SHP77 treated with DMSO at 0.1 percent for 48 hours (cell line): Measurements from ENCODE around the gene CDH23.

Experiments used
- DNase-seq: peaks from one replicate; lab custom pipeline; 2025; lab: John Stamatoyannopoulos, UW

The CDH23 gene

DNA sequence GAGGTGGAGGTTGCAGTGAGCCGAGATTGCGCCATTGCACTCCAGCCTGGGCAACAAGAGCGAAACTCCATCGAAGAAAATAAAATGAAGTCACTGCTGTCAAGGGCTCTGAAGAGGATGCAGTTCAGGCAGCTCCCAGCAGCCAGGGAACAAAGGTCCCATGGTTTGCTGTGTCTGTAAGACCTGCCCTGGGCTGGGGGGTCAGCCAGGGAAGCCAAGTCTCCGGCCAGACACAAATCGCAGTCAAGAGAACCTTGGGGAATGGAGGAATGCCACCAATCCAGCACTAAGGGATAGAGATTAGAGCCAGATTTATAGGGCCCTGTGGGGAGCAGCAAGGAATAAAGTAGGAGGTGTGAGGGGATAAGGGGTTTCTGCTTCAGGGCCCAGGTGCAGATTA is 405.5 kb downstream of the CDH23 start:
- DNase-seq: no peak

DNA sequence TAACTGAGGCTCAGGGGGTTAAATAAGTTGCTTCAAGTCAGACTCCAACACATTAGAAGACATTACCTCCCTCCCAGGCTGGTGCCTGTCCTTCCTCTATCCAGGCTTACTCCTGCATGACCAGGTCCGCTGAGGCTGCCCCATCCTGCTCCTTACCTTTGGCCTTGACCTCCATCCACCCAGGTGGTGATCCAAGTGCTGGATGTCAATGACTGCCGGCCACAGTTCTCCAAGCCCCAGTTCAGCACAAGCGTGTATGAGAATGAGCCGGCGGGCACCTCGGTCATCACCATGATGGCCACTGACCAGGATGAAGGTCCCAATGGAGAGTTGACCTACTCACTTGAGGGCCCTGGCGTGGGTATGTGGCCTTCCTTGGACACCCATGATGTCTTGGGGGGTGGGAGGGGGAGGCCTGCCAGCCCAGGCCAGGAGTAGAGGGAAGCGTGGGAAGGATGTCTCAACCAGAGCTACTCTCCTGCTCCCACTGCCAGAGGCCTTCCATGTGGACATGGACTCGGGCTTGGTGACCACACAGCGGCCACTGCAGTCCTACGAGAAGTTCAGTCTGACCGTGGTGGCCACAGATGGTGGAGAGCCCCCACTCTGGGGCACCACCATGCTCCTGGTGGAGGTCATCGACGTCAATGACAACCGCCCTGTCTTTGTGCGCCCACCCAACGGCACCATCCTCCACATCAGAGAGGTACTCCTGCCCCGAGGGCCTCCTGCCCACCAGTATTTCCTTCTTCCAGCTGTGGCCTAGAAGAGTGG is 406.2 kb downstream of the CDH23 start:
- no peak for DNase-seq

DNA sequence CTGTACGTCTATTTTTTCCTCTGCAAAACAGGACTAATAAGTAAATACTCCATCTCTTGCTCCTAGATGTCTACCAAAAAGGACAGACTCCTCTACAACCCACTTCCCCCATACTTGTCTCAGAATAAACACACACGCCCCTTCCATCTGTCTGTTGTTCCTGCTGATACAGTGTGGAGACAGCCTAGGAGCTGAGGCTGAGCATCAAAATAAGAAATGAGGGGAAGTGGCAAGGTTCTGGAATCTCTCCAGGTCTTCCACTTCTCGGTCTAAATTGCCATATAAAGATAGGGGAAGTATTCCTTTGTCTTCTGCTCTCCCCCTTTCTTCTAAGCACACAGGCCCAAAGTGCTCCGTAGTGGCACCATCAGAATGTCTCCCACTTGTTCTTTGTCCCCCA is 407.4 kb downstream of the CDH23 start:
- no peak for DNase-seq

DNA sequence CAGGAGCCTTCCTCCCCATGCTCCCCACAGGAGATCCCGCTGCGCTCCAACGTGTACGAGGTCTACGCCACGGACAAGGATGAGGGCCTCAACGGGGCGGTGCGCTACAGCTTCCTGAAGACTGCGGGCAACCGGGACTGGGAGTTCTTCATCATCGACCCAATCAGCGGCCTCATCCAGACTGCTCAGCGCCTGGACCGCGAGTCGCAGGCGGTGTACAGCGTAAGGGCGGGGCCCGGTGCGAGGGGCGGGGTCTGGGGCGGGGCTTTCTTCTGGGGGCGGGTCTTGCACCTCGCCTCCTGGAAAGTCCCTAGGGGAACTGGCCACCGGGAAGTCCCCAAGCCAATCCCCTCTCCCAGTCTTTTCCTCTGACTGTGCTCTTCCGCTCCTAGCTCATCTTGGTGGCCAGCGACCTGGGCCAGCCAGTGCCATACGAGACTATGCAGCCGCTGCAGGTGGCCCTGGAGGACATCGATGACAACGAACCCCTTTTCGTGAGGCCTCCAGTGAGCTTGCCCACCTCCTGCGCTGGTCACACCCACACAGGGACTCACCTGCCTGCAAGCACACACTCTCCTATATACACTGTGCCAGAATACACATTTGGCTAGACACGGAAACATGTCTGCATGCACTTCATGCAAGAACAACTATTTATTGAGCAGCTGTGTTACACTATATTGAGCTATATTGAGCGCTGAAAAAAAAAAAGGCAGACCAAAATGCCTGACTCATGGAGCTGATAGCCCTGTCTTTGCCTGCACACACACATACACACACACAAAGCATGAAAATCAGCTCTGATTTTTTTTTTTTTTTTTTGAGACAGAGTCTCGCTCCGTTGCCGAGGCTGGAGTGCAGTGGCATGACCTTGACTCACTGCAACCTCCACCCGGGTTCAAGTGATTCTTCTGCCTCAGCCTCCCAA is 409.3 kb downstream of the CDH23 start:
- no peak for DNase-seq

DNA sequence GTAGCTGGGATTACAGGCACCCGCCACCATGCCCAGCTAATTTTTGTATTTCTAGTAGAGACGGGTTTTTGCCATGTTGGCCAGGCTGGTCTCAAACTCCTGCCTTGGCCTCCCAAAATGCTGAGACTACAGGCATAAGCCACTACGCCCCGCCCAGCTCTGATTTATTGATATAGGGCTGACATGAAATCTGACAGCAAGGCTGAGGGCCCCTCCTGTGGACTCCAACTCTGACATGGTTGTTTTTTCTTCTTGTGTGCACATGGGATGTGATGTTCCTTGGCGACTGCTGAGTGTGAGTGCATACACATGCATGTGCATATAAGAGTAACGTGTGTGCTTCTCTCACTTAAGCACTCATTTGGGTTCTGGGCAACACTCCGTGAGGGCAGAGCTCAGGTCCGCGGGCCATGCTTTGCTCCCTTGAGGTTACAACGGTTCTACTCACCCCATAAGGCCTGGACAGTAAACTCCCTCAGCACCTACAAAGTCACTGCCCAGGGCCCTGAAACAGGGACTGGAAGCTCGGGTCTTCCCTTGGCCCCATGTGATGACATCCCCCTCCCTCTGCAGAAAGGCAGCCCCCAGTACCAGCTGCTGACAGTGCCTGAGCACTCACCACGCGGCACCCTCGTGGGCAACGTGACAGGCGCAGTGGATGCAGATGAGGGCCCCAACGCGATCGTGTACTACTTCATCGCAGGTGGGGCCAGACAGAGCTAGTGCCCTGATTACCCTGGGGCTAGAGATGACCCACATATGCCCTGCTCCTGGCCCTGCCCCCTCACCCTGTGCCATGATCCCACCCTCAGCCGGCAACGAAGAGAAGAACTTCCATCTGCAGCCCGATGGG is 410.2 kb downstream of the CDH23 start:
- DNase-seq: no peak

DNA sequence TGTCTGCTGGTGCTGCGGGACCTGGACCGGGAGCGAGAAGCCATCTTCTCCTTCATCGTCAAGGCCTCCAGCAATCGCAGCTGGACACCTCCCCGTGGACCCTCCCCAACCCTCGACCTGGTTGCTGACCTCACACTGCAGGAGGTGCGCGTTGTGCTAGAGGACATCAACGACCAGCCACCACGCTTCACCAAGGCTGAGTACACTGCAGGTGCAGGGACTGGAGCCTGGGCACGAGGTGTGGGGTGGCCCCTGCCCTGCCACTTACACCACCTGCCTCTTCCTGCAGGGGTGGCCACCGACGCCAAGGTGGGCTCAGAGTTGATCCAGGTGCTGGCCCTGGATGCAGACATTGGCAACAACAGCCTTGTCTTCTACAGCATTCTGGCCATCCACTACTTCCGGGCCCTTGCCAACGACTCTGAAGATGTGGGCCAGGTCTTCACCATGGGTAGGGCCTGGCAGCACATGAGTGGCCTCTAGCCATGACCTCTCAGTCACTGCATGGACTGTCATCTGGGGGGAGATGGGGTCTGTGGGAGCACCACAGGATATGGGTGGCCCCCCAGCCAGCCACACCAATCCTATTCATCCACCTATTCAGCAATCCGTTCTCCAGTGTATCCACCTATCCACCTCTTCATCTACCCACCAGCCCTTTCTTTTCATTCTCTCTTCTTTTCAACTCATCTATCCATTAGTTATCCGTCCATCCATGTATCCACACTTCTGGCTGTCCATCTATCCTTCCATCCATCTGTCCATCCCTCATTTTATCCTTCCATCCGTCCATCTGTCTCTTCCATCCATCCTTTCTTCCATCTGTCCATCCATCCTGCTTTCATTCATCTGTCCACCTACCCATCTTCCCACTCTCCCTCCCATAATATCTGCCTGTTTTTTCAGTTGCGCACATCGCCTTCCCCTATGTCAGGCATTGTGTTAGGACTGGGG is 411.1 kb downstream of the CDH23 start:
- no peak for DNase-seq

DNA sequence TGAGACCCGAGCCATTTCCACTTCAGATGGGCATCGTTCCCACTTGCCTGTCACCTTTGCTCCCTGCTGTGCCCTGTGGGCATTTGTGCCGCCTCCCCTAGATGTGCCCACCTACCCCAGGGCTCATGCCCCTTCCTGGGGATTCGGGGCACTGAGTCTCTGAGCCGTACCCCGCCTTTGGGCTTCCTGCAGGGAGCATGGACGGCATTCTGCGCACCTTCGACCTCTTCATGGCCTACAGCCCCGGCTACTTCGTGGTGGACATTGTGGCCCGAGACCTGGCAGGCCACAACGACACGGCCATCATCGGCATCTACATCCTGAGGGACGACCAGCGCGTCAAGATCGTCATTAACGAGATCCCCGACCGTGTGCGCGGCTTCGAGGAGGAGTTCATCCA is 412.9 kb downstream of the CDH23 start:
- DNase-seq: no peak

DNA sequence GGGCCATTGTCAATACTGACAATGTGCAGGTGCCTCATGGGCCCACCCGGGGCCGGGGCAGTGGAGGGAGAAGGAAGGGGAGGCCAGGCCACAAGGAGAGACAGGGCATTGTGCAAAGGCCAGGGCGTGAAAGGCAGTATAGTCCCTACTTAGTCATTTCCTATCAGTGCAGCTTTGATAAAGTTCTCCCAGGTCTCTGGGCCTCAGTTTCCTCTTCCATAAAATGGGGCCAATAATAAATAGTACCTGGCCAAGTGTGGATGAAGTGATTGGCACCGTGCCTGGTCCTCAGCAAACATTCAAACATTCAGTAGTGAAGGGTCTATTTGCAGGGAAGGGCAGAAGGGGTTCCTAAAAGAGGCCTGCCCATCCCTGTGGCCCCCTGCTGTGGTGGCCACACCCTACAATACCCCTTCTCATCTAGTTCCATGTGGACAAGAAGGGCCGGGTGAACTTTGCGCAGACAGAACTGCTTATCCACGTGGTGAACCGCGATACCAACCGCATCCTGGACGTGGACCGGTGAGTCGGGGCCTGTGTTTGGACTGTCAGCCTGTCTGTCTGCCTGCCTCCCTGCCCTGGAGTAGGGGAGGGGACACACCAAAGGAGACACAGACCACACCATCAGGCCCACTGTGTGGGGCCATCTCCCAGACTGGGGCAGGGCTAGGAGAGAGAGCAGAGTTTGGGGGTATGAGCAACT is 413.5 kb downstream of the CDH23 start:
- no peak for DNase-seq

DNA sequence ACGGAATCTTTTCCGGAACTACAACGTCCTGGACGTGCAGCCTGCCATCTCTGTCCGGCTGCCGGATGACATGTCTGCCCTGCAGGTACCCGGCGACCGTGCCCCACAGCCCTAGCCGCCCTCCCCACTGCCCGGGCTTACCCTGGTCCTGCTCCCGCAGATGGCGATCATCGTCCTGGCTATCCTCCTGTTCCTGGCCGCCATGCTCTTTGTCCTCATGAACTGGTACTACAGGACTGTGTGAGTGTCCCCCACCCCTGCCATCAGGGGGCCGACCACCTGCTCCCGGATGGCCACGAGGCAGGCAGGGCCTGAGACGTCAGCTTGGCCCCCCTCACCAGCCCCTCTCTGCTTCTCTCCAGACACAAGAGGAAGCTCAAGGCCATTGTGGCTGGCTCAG is 414.6 kb downstream of the CDH23 start:
- DNase-seq: no peak

DNA sequence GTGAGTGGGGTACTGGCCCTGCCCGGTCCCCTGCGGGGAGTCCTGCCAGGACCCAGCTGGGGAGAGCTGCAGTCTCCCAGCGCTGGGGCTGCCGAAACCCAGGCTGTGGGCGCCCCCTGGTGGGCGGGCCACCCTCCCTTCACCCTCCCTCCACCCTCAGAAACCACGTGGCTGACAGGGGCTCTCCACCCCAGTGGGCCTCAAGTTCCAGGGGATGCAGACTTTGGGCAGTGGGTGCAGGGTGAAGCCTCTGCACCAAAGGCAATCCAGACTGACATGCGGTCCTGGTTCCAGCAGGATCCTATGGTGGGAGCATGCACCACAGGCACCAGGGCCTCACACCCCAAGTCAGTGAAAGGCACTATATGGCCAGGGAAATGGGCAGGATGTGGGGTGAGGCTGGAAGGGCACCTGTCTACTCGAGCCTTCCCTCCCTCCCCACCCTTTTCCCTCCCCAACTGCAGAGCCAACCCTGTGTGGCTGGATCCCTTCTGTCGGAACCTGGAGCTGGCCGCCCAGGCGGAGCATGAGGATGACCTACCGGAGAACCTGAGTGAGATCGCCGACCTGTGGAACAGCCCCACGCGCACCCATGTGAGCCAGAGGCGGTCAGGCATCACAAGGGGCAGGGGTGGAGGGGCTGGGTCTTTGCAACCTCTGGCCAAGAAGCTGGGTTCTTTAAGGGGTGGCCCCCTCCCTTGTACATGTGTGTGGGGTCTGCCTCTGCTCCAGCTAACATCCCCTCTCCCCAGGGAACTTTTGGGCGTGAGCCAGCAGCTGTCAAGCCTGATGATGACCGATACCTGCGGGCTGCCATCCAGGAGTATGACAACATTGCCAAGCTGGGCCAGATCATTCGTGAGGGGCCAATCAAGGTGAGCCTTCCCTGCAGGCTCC is 415.5 kb downstream of the CDH23 start:
- no peak for DNase-seq

DNA sequence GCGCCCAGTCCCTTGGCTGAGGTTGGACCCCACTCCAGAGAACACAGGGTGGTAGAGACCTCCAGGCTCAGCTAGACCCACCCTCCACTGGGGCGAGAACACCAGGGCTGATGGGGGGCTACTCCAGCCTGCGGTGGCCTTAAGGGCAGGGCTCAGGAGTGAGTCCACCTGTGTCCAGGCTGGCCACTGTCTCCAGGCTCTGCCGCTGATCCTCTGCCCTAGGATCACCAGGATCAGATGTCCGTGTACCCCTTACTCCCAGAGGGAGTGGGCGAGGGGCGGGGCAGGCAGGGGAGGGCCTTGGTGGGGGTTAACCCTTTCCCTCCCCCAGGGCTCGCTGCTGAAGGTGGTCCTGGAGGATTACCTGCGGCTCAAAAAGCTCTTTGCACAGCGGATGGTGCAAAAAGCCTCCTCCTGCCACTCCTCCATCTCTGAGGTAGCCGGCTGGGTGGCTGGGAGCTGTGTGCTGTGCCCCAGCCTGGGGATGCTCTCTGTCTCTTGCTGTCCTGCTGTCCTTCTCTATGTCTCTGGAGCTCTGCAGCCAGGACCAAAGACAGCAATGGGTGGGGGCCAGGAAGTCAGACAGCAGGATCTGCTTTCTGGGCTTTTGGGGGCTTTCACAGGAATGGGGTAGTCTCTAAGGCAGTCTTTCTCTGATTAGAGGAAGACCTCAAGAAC is 416.3 kb downstream of the CDH23 start:
- DNase-seq: no peak

DNA sequence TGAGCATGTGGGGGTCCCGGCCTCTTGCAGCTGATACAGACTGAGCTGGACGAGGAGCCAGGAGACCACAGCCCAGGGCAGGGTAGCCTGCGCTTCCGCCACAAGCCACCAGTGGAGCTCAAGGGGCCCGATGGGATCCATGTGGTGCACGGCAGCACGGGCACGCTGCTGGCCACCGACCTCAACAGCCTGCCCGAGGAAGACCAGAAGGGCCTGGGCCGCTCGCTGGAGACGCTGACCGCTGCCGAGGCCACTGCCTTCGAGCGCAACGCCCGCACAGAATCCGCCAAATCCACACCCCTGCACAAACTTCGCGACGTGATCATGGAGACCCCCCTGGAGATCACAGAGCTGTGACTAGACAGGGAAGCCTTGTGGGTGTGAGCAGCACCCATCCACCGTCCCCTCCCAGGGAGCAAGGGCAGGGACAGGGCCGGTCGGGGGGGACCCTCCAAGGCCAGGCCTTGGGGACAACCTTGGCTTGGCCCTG is 418.2 kb downstream of the CDH23 start:
- DNase-seq: no peak

DNA sequence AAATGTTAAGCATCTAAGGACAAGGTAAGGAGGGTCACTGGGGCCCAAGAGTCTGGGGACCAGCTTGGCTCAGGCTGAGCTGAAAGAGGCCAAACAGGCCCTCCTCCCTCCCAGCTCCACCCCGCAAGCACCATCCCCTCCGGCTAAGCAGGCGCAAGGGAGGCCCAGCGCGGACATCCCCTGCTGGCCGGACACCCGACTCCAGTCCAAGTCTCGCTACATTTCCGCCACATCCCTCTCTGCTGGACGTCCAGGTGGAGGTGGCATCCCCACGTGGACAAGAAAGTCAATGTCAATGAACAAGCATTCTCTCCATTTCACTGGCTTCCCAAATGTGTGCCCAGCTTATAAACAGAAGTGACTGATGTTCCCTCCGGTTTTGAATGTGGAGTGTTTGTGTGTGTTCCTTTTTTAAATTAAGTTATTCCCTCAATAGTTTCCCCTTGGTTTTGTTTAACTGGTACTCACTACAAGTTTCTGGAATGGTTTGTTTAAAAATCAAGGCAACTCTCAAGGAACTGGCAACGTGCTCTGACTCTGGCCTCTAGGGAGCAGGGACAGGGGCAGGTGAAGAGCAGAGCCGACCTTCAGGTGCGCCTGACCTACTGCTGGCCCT is 418.9 kb downstream of the CDH23 start:
- no peak for DNase-seq

DNA sequence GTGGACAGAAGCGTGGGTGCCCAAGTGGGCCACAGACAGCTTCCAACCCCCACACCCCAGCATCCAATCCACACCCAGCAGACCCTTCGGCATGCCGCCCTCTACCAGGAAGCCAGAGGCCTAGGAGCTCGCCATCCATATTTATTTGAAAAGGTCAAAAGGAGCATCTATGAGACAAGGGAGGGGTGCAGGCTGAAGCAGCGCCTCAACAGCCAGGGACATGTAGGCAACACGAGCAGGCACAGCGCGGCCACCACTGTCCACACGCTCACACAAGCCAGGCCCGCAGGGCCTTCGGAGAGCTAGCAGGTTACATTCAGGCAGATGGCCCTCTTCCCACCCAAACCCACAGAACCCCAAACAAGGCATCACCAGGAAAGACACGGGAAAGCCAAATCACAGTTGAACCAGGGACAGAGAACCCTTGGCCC is 419.7 kb downstream of the CDH23 start:
- no peak for DNase-seq

DNA sequence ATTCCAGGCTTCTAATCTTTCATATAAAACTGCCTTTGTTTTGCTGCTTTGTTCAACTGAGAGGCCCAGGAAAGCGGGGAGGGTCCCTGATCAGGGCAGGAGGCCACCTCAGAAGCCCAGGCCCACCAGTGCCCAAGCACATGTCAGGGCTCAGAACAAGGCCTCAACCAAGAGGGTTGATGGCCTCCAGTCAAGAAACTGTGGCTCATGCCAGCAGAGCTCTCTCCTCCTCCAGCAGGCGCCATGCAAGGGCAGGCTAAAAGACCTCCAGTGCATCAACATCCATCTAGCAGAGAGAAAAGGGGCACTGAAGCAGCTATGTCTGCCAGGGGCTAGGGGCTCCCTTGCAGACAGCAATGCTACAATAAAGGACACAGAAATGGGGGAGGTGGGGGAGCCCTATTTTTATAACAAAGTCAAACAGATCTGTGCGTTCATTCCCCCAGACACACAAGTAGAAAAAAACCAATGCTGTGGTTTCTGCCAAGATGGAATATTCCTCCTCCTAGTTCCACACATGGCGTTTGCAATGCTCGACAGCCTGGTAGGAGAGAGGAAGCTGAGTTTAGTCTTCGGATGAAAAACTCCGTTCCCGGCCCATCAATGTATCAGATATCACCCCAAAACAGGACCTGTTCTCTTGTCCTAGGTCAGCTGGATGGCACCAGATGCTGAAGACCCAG is 420.4 kb downstream of the CDH23 start:
- no peak for DNase-seq

DNA sequence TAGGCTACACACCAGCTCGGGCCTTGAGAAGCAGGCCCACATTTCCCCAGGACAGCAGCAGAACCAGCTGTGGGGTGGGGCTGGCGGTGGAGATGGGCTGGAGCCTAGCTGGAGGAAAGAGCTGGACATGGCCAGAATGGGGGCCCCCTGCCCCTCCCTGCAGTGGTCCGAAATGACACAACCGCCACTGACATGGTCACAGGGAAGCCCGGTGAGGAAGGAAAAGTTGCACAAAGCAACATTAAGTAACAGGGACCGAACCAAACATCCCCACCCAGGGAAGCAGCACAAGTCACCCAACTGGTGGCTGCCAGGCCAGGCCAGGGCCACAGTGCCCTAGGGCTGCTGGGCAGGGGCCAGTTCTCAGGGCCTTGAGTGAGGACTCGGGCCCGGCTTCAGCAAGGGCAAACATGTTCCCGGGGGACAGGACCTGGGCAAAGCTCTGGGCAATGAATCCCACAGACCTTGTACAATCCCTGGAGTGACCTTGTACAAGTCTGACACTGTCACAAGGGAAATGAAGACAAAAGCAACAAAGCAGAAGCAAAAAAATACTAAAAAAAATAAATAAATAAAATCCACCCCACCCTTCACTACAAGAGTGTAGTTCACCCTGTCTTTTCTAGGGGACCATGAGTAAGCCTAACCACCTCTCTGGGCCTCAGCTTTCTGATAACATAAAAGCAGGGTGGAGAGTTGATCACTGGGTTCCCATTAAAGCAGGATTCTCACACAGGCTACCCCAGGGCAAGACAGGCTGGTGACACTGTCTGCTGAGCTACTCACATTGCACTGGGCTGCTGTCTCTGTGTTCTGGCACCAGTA is 421.3 kb downstream of the CDH23 start:
- DNase-seq: no peak
